SK-N-SH (cell line): Measurements from ENCODE around the gene UST. TPM values are rescaled to one million over a fixed set of nuclear protein-coding genes. Genes with fewer than 3 reads are reported as not detected.
"Not testable (repeated sequence)": the region's sequence is repeated elsewhere in the genome, so short reads cannot be mapped to it uniquely, and the experiment has no call there.

ENCODE experiments used
- CTCF ChIA-PET: fragments of 300-600, 350-600 bp; formaldehyde crosslinking; extraction: SDS; loops from one replicate; lab custom pipeline; 2021; lab: Yijun Ruan, JAX
- POLR2A ChIA-PET: fragments of 350-600 bp; sonication (Branson Sonifier 250); formaldehyde crosslinking; extraction: SDS; loops from one replicate; lab custom pipeline; 2020; ENCODE audit warnings: antibody characterized with exemption, inconsistent platforms; lab: Yijun Ruan, JAX
- DNase-seq: peaks from one replicate; pipeline ENCODE4 v3.0.0; 2012
- H2AFZ ChIP-seq: fragments of 200-600 bp; sonication (generic); 2 replicates; pipeline ENCODE4 v1.8.1; 2016; ENCODE audit warnings: antibody characterized with exemption, mild to moderate bottlenecking, low read depth
- H3F3A ChIP-seq: fragments of 200-600 bp; sonication (generic); replicated peaks from 2 replicates; pipeline ENCODE3; 2016; ENCODE audit warnings: antibody characterized with exemption, mild to moderate bottlenecking; ENCODE audit not compliant: insufficient read depth
- H3K27ac ChIP-seq, 2 experiments: fragments of 200-500 bp in 1 of 2; fragments of 200-600 bp in 1 of 2; sonication (Bioruptor generic) in 1 of 2; sonication (generic), shearing (Covaris generic) in 1 of 2; 2 replicates each; pipeline versions ENCODE4 v1.5.1 to v1.6.1; 2014 to 2016; ENCODE audit warnings: low read depth in 2 of 2, inconsistent platforms in 1 of 2, low read length in 1 of 2, mild to moderate bottlenecking in 1 of 2, mixed read lengths in 1 of 2
- H3K27me3 ChIP-seq: fragments of 200-600 bp; sonication (generic), shearing (Covaris generic); 2 replicates; pipeline ENCODE4 v1.6.1; 2016; ENCODE audit warnings: mixed run types; ENCODE audit not compliant: insufficient read depth
- H3K36me3 ChIP-seq, 2 experiments: fragments of 200-500 bp in 1 of 2; fragments of 200-600 bp in 1 of 2; sonication (Bioruptor generic) in 1 of 2; sonication (generic) in 1 of 2; replicated peaks in 1 of 2; 2 replicates each; pipeline versions ENCODE3 to v1.5.1; 2014 to 2016; ENCODE audit warnings: low read length in 1 of 2, mild to moderate bottlenecking in 1 of 2; ENCODE audit not compliant: insufficient read depth in 2 of 2, control insufficient read depth in 1 of 2
- H3K4me1 ChIP-seq, 2 experiments: fragments of 200-500 bp in 1 of 2; fragments of 200-600 bp in 1 of 2; sonication (Bioruptor generic) in 1 of 2; sonication (generic), shearing (Covaris generic) in 1 of 2; 2 replicates each; pipeline versions ENCODE4 v1.5.1 to v1.6.1; 2014 to 2016; ENCODE audit warnings: low read depth in 1 of 2, low read length in 1 of 2, mixed run types in 1 of 2; ENCODE audit not compliant: insufficient read depth in 2 of 2, control insufficient read depth in 1 of 2
- H3K4me2 ChIP-seq: fragments of 200-600 bp; sonication (generic), shearing (Covaris generic); 2 replicates; pipeline ENCODE4 v1.6.1; 2017; ENCODE audit warnings: mixed run types
- H3K4me3 ChIP-seq, 2 experiments: fragments of 200-500 bp in 1 of 2; fragments of 200-600 bp in 1 of 2; sonication (Bioruptor generic) in 1 of 2; sonication (generic), shearing (Covaris generic) in 1 of 2; 2 replicates each; pipeline versions ENCODE4 v1.5.1 to v1.8.1; 2014 to 2016; ENCODE audit warnings: low read depth in 2 of 2, inconsistent platforms in 1 of 2, low read length in 1 of 2, mild to moderate bottlenecking in 1 of 2, mixed read lengths in 1 of 2, moderate library complexity in 1 of 2
- H3K79me2 ChIP-seq: fragments of 200-600 bp; sonication (generic); 2 replicates; pipeline ENCODE4 v1.8.1; 2017; ENCODE audit warnings: mild to moderate bottlenecking; ENCODE audit not compliant: insufficient read depth
- H3K9ac ChIP-seq: fragments of 200-600 bp; sonication (generic); 2 replicates; pipeline ENCODE4 v1.6.1; 2017; ENCODE audit warnings: mixed run types
- H3K9me2 ChIP-seq: fragments of 200-600 bp; sonication (generic); 2 replicates; pipeline ENCODE4 v1.6.1; 2017; ENCODE audit warnings: mixed run types
- H3K9me3 ChIP-seq: fragments of 200-600 bp; sonication (generic); 2 replicates; pipeline ENCODE4 v1.6.1; 2017; ENCODE audit warnings: mixed run types, mild to moderate bottlenecking, moderate library complexity
- H4K20me1 ChIP-seq: fragments of 200-600 bp; sonication (generic); 2 replicates; pipeline ENCODE4 v1.6.1; 2017; ENCODE audit warnings: mild to moderate bottlenecking, mixed run types; ENCODE audit not compliant: insufficient read depth
- CHD2 ChIP-seq: fragments of 150-350 bp; IDR thresholded peaks from 2 replicates; pipeline ENCODE4 v1.6.1; 2018; ENCODE audit warnings: low read length; ENCODE audit not compliant: partially characterized antibody
- CTCF ChIP-seq: fragments of 200-600 bp; sonication (generic); IDR thresholded peaks from 2 replicates; pipeline ENCODE4 v1.6.1; 2017; ENCODE audit warnings: antibody characterized with exemption, mild to moderate bottlenecking, moderate library complexity
- FOSL2 ChIP-seq: IDR thresholded peaks from 2 replicates; pipeline ENCODE4 v1.4.0; 2012; ENCODE audit warnings: low read depth, mild to moderate bottlenecking, moderate library complexity, borderline replicate concordance
- FOXM1 ChIP-seq: IDR thresholded peaks from 2 replicates; pipeline ENCODE4 v1.4.0; 2012; ENCODE audit warnings: low read depth, mild to moderate bottlenecking
- GABPA ChIP-seq: IDR thresholded peaks from 2 replicates; pipeline ENCODE4 v1.4.0; 2012; ENCODE audit warnings: low read depth, mild to moderate bottlenecking
- GATA2 ChIP-seq: sonication (generic); formaldehyde crosslinking; IDR thresholded peaks from 2 replicates; pipeline ENCODE4 v1.5.0; 2020; ENCODE audit warnings: mild to moderate bottlenecking, missing genetic modification reagents
- JUND ChIP-seq: IDR thresholded peaks from 2 replicates; pipeline ENCODE4 v1.4.0; 2012
- MEF2A ChIP-seq: IDR thresholded peaks from 2 replicates; pipeline ENCODE4 v1.4.0; 2012; ENCODE audit warnings: low read depth, borderline replicate concordance
- MXI1 ChIP-seq: IDR thresholded peaks from 2 replicates; pipeline ENCODE4 v1.6.1; 2012; ENCODE audit warnings: mild to moderate bottlenecking, low read depth, low read length, improper control_type of control experiment
- POLR2AphosphoS5 ChIP-seq: IDR thresholded peaks from 2 replicates; pipeline ENCODE4 v1.6.1; 2012; ENCODE audit warnings: low read depth, low read length
- RXRA ChIP-seq: IDR thresholded peaks from 2 replicates; pipeline ENCODE4 v1.4.0; 2012; ENCODE audit warnings: low read depth, mild to moderate bottlenecking, borderline replicate concordance
- TCF12 ChIP-seq: IDR thresholded peaks from 2 replicates; pipeline ENCODE4 v1.4.0; 2012
- YY1 ChIP-seq: IDR thresholded peaks from 2 replicates; pipeline ENCODE4 v1.4.0; 2012; ENCODE audit warnings: low read depth, mild to moderate bottlenecking
- ZBTB33 ChIP-seq: IDR thresholded peaks from 2 replicates; pipeline ENCODE4 v1.4.0; 2012; ENCODE audit warnings: low read depth, borderline replicate concordance
- WGBS: methylation state at CpG from one replicate; pipeline ENCODE4 v1.1.6; 2017; ENCODE audit warnings: low lambda C conversion rate; 5-methylcytosine and 5-hydroxymethylcytosine counted together
- polyA plus RNA-seq, 3 experiments: library from polyadenylated mRNA; depleted of rRNA; stranded (reverse); fragments of >200 nt; gene quantifications; 2 replicates each; pipeline ENCODE4 v1.2.3, GENCODE V29; 2012

UST gene
- polyA plus RNA-seq, 1 of the 3 experiments (the other 2 are of a cell fraction): 1.7 TPM

DNA sequence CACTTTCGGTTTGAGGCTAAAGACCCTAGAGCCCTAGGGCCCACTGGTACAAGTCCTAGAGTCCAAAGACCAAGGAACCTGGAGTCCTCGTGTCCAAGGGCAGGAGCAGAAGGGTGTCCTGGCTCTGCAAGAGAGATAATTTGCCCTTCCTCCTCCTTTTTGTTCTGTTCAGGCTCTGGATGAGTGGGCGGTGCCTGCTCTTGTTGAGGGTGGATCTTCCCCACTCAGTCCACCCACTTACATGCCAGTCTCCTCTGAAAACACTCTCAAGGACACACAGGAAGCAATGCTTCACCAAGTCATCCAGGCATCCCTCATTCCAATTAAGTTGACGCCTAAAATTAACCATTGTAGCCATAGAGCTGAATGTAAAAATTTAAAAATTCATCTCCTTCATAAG, 102.1 kb downstream of the UST start:
- H3K9me2 ChIP-seq: no peaks in the 10 kb centered on the region
- no peak for DNase-seq
- H3K4me1 ChIP-seq: peaks cover 0 to 2% of the 10 kb centered on the region in 2 experiments; a peak in 1 of 4 replicates
- no peaks in the 10 kb centered on the region for H3K36me3 ChIP-seq
- H3K27me3 ChIP-seq: no peaks in the 10 kb centered on the region
- no peak overlapping the region for H3K9ac ChIP-seq
- 0 out of 2 replicates have a peak overlapping the region, but pooled peaks have one; percentile 29 for H2AFZ ChIP-seq
- no peak overlapping the region for H3K27ac ChIP-seq
- no peaks in the 10 kb centered on the region for H3K9me3 ChIP-seq
- H4K20me1 ChIP-seq: no peaks in the 10 kb centered on the region
- 9% methylated on average over 3 of the region's 4 CpGs for WGBS
- H3F3A ChIP-seq: no peaks in the 10 kb centered on the region
- ChIA-PET POLR2A (no interaction called here), CTCF (no interaction called here)
- no peaks in the 10 kb centered on the region for H3K79me2 ChIP-seq
- no peak overlapping the region for H3K4me3 ChIP-seq
- no peak overlapping the region for H3K4me2 ChIP-seq
- no peak for TF ChIP-seq CHD2
- TF ChIP-seq MEF2A: no peak
- no peak for TF ChIP-seq GATA2 (CRISPR knock-in tag)
- no peak for TF ChIP-seq RXRA
- TF ChIP-seq CTCF: no peak
- no peak for TF ChIP-seq POLR2AphosphoS5

GRCh38 chr6:148849449-148849848, 102.6 kb downstream of the UST start:
- POLR2A ChIA-PET, H2AFZ ChIP-seq, H3K9me2 ChIP-seq, H3K36me3 ChIP-seq, H3K27me3 ChIP-seq, H3K79me2 ChIP-seq, CTCF ChIA-PET, H3K9me3 ChIP-seq, H3K27ac ChIP-seq, DNase-seq, H4K20me1 ChIP-seq, H3F3A ChIP-seq, H3K4me2 ChIP-seq, H3K4me1 ChIP-seq, H3K9ac ChIP-seq, H3K4me3 ChIP-seq: not testable (repeated sequence)
- 47% methylated on average over 5 of the region's 5 CpGs for WGBS

GRCh38 chr6:148850964-148851363, 104.1 kb downstream of the UST start:
- Histone ChIP-seq H3K4me1 (peaks cover 0 to 2% of the 10 kb centered on the region in 2 experiments; a peak in 1 of 4 replicates), H3K4me3 (no peak overlapping the region), H3K36me3 (no peaks in the 10 kb centered on the region), H3K27ac (no peak overlapping the region), H3K79me2 (no peaks in the 10 kb centered on the region), H4K20me1 (no peaks in the 10 kb centered on the region), H3K27me3 (no peaks in the 10 kb centered on the region; the same call in 1 of the 2 replicates), H2AFZ (no peak overlapping the region), H3K9me2 (no peaks in the 10 kb centered on the region), H3F3A (no peaks in the 10 kb centered on the region), H3K9me3 (no peaks in the 10 kb centered on the region), H3K9ac (no peak overlapping the region), H3K4me2 (no peak overlapping the region)
- DNase-seq: no peak
- TF ChIP-seq YY1 (no peak), FOXM1 (no peak), GABPA (no peak), ZBTB33 (no peak), FOSL2 (no peak), TCF12 (no peak), JUND (no peak), CTCF (no peak), MXI1 (no peak)
- POLR2A ChIA-PET: no interaction called here
- 53% methylated on average over 3 of the region's 3 CpGs for WGBS
- CTCF ChIA-PET: no interaction called here
